ENCODE measurements around the gene UAP1L1. TPM values are rescaled to one million over a fixed set of nuclear protein-coding genes. Genes with fewer than 3 reads are reported as not detected.
A peak's percentile ranks its signal among the peaks of the same experiment; 100 is the strongest.
"Not testable (repeated sequence)": the region's sequence is repeated elsewhere in the genome, so short reads cannot be mapped to it uniquely, and the experiment has no call there.

UAP1L1 gene
- total and polyA plus RNA-seq, 11 donors: 3.9 to 15.1 (median 9.4) TPM

DNA sequence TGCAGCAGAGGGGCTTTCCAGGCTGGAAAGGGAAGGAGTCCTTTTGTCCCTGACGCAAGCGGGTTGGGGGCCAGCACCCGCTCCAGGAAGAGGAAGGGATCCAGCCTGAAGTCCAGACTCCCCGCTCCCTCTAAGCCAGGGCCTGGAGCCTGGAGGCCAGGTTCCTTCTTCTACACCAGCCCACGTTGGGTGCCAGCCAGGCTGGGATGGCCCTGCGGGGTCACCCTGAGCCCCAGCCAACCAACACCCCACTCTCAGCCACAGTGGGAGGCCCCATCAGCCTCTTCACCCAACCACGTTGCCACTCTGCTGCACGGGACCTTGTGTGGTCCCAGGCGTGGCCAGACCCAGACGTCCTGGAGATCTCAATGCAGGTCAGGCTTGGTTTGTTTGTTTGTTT, 44.5 kb upstream of the UAP1L1 start:
- Histone ChIP-seq H3K4me3 (peak overlapping the region in 9 of 12 donors; percentile 2 to 65 (median 17)), H3K4me1 (peaks cover 8 to 68% (median 23%) of the 10 kb centered on the region in 12 donors), H3K36me3 (peaks cover 0 to 9% (median 5%) of the 10 kb centered on the region in 9 donors), H3K27me3 (no peaks in the 10 kb centered on the region), H3K27ac (peak overlapping the region in 3 of 12 donors; percentile 3 to 87 (median 33)), H3K9me3 (no peaks in the 10 kb centered on the region)
- TF ChIP-seq POLR2A (IDR thresholded peaks at IDR 0.05): no peak
- TF ChIP-seq, protein P1, sequence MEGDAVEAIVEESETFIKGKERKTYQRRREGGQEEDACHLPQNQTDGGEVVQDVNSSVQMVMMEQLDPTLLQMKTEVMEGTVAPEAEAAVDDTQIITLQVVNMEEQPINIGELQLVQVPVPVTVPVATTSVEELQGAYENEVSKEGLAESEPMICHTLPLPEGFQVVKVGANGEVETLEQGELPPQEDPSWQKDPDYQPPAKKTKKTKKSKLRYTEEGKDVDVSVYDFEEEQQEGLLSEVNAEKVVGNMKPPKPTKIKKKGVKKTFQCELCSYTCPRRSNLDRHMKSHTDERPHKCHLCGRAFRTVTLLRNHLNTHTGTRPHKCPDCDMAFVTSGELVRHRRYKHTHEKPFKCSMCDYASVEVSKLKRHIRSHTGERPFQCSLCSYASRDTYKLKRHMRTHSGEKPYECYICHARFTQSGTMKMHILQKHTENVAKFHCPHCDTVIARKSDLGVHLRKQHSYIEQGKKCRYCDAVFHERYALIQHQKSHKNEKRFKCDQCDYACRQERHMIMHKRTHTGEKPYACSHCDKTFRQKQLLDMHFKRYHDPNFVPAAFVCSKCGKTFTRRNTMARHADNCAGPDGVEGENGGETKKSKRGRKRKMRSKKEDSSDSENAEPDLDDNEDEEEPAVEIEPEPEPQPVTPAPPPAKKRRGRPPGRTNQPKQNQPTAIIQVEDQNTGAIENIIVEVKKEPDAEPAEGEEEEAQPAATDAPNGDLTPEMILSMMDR (IDR thresholded peaks at IDR 0.05): no peak
- intact Hi-C loops (cut with DNase I): loop anchor here in 3 of 10 donors (5.0 to 10.0 kb wide), 2 partner anchors 86 to 188 kb away; partner anchors contain the start of genes AJM1 (in 2 of the 3), PHPT1 (in 2 of the 3) and C8G (in 1 of the 3)
- ATAC-seq (peak in 2 of 4 donors; percentile 31 to 36), DNase-seq (peak; percentile 58 to 87 (median 73))
- WGBS, 4 donors: 80 to 94% (median 86%) methylated on average over 7 to 10 of the region's 10 CpGs

DNA sequence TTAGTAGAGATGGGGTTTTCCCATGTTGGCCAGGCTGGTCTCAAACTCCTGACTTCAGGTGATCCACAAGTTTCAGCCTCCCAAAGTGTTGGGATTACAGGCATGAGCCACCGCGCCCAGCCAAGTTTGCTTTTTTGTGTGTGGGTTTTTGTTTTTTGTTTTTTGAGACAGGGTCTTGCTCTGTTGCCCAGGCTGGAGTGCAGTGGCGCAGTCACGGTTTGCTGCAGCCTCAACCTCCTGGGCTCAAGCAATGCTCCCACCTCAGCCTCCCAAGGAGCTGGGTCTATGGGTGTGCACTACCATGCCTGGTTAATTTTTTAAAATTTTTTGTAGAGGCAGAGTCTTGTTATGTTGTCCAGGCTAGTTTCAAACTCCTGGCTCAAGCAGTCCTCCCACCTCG, 43.8 kb upstream of the UAP1L1 start:
- peak overlapping the region in 9 of 12 donors; percentile 2 to 65 (median 17) for H3K4me3 ChIP-seq
- not testable (repeated sequence) for DNase-seq, H3K27me3 ChIP-seq, H3K9me3 ChIP-seq, ATAC-seq
- 91 to 98% (median 94%) methylated on average over 5 of the region's 5 CpGs for WGBS, 4 donors
- H3K27ac ChIP-seq: peak overlapping the region in 1 of 12 donors; percentile 87
- intact Hi-C loops (cut with DNase I): loop anchor here in 3 of 10 donors (5.0 to 10.0 kb wide), 2 partner anchors 86 to 189 kb away; partner anchors contain the start of genes AJM1 (in 2 of the 3), PHPT1 (in 2 of the 3) and C8G (in 1 of the 3)
- peaks cover 0 to 15% (median 6%) of the 10 kb centered on the region in 9 donors for H3K36me3 ChIP-seq
- peaks cover 8 to 66% (median 22%) of the 10 kb centered on the region in 12 donors for H3K4me1 ChIP-seq

DNA sequence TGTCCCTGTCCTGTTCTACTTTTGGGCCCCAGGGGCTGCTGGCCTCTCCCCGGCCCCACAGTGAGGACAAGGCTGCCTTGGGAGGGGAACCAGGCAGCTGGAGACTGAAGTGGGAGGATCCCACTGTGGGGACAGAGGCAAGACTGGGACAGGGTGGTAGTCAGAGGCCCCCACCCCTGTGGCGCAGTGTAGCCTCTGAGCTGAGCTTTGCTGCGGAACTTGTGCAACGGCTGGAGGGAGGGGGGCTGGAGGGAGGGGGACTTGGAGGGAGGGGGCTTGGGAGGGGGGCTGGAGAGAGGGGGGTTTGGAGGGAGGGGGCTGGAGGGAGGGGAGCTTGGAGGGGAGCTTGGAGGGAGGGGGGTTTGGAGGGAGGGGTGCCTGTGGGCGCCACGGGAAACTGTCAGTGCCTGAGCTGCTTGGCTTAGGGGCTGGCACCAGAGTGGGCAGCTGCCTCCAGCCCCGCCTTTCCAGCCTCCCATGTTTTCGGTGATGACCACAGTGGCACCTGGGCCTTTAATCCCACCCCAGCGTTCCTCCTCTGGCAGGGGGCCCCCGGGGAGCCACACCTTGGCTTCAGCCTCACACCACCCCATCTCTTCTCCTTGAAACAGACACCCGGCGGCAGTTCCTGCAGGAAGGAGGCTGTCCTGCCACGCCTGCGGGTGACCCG, 43.1 kb upstream of the UAP1L1 start:
- TF ChIP-seq, protein P1 (IDR thresholded peaks at IDR 0.05): no peak
- TF ChIP-seq POLR2A (IDR thresholded peaks at IDR 0.05): no peak
- no peaks in the 10 kb centered on the region for H3K9me3 ChIP-seq
- H3K4me3 ChIP-seq: peak overlapping the region in 7 of 12 donors; percentile 11 to 65 (median 17)
- H3K36me3 ChIP-seq: peaks cover 0 to 22% (median 13%) of the 10 kb centered on the region in 9 donors
- intact Hi-C loops (cut with DNase I): loop anchor here in 9 of 10 donors (2.0 to 10.0 kb wide), 7 partner anchors 85 to 247 kb away; partner anchors contain the start of genes AJM1 (in 2 of the 9), C8G (in 2 of the 9), PHPT1 (in 2 of the 9) and FBXW5 (in 1 of the 9)
- no peaks in the 10 kb centered on the region for H3K27me3 ChIP-seq
- ATAC-seq (no peak), DNase-seq (peak in 1 of 5 donors; percentile 61)
- peaks cover 3 to 59% (median 15%) of the 10 kb centered on the region in 12 donors for H3K4me1 ChIP-seq
- 45 to 64% (median 58%) methylated on average over 11 to 15 of the region's 15 CpGs for WGBS, 4 donors
- peak overlapping the region in 1 of 12 donors; percentile 87 for H3K27ac ChIP-seq

DNA sequence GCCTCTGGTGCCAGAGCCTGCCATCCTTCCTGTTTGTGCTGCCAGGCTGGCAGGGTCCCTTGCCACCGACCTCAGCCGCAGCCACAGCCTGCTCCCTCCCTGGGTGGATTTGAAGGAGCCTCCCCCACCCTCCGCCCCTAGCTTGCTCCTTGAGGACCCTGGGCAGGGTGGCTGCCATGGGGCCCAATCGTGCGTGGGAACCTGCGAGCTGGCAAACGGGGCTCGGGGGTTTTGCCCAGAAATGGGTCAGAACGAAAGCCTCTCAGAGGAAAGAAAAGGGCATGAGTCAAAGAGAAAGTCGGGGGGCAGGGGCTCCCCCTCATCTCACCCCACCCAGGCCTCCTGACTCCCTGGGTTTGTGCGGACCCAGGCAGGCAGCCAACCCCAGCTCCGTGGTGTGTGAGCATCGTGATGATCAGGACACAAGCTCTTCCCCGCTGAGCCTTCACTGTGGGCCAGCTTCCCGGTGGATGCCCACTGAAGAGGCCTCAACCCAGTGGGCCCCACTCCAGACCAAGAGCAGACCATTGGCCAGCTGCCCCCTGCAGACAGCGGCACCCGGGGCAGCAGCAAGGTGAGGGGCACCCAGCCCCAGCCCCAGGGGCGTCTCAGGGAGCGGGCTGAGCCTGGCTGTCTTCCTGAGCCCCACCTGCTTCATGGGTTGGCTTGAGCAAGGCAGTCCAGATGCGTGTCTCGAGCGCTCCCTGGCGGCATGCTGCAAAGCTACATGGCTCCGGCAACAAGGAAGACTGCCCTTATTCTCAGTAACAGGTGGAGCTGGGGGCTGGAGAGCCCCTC, 42.4 kb upstream of the UAP1L1 start:
- H3K27me3 ChIP-seq: no peaks in the 10 kb centered on the region
- ATAC-seq (peak; percentile 64 to 82 (median 76)), DNase-seq (peak; percentile 79 to 93 (median 80))
- TF ChIP-seq POLR2A (IDR thresholded peaks at IDR 0.05): peak in 1 of 2 donors; percentile 9
- TF ChIP-seq, protein P1 (IDR thresholded peaks at IDR 0.05): peak; percentile 85 to 95 (median 90)
- peak overlapping the region in 2 of 12 donors; percentile 38 to 68 for H3K27ac ChIP-seq
- H3K9me3 ChIP-seq: no peaks in the 10 kb centered on the region
- intact Hi-C loops (cut with DNase I): loop anchor here (1.0 to 10.0 kb wide), 11 partner anchors 86 to 248 kb away; partner anchors contain the start of genes C8G (in 3 of the 10), PHPT1 (in 3 of the 10), AJM1 (in 2 of the 10) and FBXW5 (in 1 of the 10)
- H3K4me1 ChIP-seq: peaks cover 0 to 52% (median 11%) of the 10 kb centered on the region in 12 donors
- WGBS, 4 donors: 23 to 51% (median 35%) methylated on average over 11 to 24 of the region's 24 CpGs
- peak overlapping the region in 2 of 12 donors; percentile 4 to 27 for H3K4me3 ChIP-seq
- peaks cover 0 to 30% (median 20%) of the 10 kb centered on the region in 9 donors for H3K36me3 ChIP-seq
